GM21825 (cell line): ENCODE measurements around the gene BACH2.
"Not testable (repeated sequence)": the region's sequence is repeated elsewhere in the genome, so short reads cannot be mapped to it uniquely, and the experiment has no call there.

Experiments
- ATAC-seq: cut with Tn5 transposase; IDR thresholded peaks from one replicate; pipeline ENCODE4 v1.9.1; 2021; ENCODE audit warnings: mild to moderate bottlenecking, moderate library complexity; ENCODE audit not compliant: unreplicated experiment

Gene BACH2

GRCh38 chr6:89977808-89978748, 318.6 kb downstream of the BACH2 start:
- no peak for ATAC-seq

GRCh38 chr6:89976694-89977020, 320.0 kb downstream of the BACH2 start:
- no peak for ATAC-seq

DNA sequence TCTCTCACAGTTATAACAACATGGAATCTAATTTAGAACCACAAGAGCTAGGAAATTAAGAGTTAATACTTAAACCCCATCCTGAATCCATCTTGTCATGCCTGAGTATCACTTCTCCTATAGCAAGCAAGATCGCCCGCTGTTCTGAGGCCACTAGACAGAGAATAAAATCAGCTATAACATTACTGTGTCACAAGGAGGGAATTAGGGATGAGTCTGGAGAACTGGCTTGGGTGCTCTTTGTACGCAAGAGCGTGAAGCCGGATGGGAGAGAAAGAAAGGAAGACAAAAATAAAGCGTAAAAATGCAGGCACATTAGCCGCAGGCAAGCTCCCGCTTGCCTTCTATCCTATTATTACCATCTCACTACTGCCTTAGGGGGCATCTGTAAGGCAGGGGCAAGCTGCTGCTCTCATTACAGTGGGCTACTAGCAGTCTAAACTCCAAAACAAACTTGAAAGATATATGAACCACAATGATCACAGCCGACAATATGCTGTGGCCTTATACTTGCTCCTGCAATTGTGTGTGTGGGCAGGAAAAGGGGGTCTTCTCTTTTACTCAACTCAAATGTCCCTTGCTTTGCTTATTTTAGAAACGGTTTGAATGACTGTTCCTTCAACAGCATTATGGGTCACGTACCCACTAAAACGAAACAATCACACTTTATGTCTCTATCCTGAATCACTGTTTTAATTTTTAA, 320.5 kb downstream of the BACH2 start:
- ATAC-seq: no peak

- no peak for ATAC-seq
These were observed 321.3 kb downstream of the BACH2 start for GRCh38 chr6:89975366-89975765.

- no peak for ATAC-seq
These were observed 321.8 kb downstream of the BACH2 start for GRCh38 chr6:89974834-89975233.

DNA sequence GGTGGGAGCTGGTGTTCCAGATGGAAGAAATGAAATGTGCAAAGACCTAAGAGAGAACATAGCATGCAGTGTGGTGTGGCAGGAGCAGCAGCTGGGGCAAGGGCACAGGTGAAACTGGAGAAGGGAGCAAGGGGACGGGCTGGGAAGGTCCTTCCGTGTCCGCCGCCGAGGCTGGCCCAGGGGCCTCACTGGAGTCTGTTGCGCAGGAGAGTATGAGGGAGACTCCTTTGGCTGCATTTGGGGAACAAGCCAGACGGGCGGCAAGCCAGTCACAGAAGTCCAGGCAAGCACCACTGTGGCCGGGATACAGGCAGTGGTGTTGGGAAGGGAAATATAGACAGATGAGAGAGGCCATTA, 324.6 kb downstream of the BACH2 start:
- ATAC-seq: no peak

DNA sequence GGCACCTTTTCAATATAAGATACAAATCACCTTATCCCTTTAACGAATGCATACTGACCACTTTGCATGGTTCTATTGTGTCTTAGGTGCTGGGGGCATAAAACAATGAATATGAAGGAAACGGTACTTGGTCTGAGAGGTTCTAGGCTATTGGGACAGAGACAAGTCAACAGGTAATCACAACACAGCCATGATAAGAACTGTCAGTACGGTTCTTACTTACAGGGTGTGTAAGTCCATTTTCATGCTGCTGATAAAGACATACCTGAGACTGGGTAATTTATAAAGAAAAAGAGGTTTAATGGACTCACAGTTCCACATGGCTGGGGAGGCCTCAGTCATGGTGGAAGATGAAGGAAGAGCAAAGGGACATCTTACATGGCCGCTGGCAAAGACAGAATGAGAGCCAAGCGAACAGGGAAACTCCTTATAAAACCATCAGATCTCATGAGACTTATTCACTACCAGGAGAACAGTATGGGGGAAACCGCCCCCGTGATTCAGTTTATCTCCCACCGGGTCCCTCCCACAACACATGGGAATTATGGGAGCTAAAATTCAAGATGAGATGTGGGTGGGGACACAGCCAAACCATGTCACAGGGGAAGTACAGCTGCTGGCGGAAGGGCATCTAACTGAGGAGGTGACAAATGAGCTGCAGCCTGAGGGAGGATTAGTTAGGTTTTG, 325.2 kb downstream of the BACH2 start:
- ATAC-seq: not testable (repeated sequence)

GRCh38 chr6:89970609-89971337, 325.9 kb downstream of the BACH2 start:
- ATAC-seq: no peak

GRCh38 chr6:89970072-89970471, 326.6 kb downstream of the BACH2 start:
- ATAC-seq: no peak

DNA sequence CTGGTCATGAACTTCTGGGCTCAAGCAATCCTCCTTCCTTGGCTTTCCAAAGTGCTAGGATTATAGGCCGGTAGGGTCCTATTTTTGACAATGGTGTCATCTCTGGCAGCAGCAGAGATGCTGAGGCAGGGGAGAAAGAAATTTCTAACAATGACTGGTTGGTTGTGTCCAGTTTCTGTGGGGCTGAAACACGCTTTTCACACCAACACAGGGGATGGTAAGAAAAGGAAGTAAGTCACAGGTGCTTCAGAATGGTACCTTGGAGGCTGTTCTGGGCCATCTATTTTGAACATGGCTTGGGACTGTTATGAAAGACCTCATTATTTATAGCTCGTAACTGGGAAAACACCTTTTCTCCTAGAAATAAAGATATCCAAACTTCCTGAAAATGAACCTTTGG, 329.7 kb downstream of the BACH2 start:
- no peak for ATAC-seq

- ATAC-seq: no peak
These were observed 330.5 kb downstream of the BACH2 start for GRCh38 chr6:89966228-89966544.

DNA sequence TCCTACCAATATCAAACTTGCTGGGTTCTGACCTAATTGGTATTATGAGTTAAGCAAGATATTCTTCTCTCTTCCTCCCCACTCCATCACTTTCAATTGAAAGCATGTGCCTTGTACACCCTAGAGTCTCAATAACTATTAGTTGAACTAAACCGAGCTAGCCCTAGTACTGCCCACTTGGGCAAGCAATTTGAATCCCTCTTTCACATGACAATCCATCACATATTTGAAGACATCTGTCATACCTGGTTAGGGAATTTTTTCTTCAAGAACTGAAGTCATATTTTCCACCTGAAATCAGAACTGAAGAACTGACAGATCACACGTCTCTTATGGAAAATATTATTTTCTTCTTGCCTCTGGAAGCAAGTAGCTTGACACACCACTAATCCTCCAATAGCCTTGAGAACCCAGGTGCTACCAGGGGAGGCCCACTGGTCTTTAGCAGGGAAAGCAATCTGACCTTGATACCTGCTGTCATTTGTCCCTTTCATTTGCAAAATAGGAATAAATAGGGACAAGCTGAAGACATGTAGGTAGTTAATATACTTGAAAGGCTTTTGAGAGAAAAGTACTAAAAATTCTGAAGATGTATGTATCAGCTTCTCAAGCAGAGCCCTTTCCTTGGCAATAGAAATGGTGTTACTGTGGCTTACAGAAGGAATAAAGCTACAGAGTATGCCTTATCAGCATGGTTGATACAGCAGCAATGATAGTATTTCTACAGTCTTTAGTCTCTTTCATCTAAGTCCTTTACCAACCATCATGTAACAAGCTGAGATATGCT, 331.0 kb downstream of the BACH2 start:
- ATAC-seq: no peak

- no peak for ATAC-seq
These were observed 333.3 kb downstream of the BACH2 start for GRCh38 chr6:89963391-89963790.

- no peak for ATAC-seq
These were observed 335.2 kb downstream of the BACH2 start for GRCh38 chr6:89961481-89961880.

GRCh38 chr6:89959883-89960282, 336.8 kb downstream of the BACH2 start:
- no peak for ATAC-seq

- no peak for ATAC-seq
These were observed 340.5 kb downstream of the BACH2 start for GRCh38 chr6:89956182-89956581.

- no peak for ATAC-seq
These were observed 341.3 kb downstream of the BACH2 start for GRCh38 chr6:89955364-89955763.

DNA sequence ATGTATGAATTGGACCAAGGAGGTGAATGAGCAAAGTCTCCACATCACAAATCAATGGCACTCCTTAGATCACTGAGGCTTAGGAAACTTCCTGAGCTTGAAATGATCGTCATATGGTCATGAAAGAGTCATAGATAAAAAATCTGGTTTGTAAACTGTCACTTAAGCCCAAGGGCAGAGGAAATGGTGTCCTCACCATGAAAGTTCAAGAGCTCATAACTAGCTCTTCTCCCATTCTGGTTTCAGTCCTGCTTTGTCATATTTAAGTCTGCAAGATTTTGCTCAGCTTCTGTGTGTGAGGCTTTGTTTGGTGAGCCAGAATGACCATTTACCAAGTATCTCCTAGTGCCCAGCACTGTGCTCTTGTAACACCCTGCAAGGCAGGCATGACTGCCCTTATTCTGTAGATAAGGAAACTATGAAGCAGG, 341.9 kb downstream of the BACH2 start:
- ATAC-seq: no peak

DNA sequence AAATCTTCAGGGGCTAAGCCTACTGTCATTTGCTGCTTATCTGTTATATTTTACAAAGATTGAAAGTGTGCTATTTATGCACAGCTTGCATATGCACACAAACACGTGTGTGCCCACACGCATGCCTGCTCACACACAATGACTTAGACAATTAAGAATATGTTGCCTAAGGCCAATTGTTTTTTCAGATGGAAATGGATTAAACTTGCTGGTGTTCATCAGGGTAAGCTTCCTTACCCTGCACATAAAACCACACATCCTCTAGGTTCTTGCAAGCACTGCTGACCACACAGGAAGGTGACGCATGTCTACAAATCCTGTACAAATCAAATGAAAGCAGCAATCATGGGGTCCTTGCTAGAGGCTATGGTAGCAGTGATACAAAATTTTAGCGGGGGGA, 344.0 kb downstream of the BACH2 start:
- ATAC-seq: no peak

DNA sequence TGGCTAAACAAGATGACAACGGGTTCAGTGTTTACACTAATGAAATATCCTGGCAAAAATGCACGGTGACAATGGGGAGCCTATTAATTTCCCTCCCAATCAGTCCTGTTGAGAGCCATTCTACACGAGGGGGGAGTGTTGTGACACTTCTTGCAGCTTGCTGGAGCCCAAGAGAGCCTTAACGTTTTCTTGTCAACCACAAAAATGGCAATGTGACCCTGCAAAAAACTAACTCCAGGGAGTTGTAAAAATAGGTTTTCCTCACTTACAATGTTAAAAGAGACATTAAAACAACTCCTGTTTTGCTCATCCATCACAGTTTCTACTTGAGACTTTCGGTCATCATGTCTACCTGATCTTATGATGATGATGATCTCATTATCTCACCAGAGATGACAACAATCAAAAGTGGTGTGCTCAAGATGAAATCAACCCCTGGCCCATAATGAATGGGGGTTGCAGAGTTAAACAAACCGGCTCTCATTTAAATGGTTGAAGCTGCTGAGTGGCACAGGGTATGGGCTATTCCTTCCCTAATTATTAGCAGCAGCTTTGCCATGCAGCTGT, 344.5 kb downstream of the BACH2 start:
- no peak for ATAC-seq
